NCI-H510A treated with DMSO at 0.1 percent for 48 hours (cell line): ENCODE data around the gene CDK5RAP3.
"Not testable (repeated sequence)": the region's sequence is repeated elsewhere in the genome, so short reads cannot be mapped to it uniquely, and the experiment has no call there.

Source experiments
- DNase-seq: peaks from one replicate; lab custom pipeline; 2025; lab: John Stamatoyannopoulos, UW

The CDK5RAP3 gene

DNA sequence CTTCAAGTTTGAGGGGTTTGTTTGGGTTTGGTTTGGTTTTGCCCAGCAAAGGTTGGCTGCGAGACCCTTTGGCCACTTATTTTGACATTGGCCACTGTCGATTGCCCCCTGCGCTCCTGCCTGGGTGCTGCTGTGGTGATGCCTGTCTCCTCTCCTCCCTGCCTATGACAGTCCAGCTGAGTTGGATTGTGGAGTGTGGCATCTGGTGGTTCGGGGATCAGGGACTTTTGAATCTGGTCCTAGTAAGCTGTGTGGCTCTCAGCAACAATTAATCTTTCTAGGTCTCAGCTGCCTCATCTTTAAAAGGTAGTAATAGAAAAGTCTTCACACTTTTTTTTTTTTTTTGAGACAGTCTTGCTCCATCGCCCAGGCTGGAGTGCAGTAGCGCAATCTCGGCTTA, 27.1 kb downstream of the CDK5RAP3 start:
- DNase-seq = no peak

DNA sequence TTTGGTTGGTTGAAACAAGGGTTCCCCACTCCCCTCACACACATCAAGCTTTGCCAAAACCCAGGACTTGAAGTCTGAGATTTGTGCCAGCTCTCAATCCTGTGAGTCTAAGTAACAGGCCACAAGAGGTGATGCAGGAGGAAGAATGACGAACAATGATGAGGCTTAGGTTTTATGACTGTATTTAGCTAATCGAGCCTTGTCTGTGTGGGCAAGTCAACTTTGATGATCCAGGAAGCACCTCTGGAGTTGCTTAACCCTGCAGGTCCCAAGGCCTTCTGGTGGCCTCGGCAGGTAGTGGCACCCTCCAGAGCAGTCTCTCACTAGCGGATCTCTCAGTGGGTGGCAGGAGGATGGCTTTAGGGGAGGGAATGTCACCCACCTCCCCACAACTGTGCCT, 28.7 kb downstream of the CDK5RAP3 start:
- DNase-seq = no peak

GRCh38 chr17:48001197-48001596, 30.3 kb downstream of the CDK5RAP3 start:
- DNase-seq = no peak

- not testable (repeated sequence) for DNase-seq
Measured at GRCh38 chr17:48001657-48002056, 30.7 kb downstream of the CDK5RAP3 start.

DNA sequence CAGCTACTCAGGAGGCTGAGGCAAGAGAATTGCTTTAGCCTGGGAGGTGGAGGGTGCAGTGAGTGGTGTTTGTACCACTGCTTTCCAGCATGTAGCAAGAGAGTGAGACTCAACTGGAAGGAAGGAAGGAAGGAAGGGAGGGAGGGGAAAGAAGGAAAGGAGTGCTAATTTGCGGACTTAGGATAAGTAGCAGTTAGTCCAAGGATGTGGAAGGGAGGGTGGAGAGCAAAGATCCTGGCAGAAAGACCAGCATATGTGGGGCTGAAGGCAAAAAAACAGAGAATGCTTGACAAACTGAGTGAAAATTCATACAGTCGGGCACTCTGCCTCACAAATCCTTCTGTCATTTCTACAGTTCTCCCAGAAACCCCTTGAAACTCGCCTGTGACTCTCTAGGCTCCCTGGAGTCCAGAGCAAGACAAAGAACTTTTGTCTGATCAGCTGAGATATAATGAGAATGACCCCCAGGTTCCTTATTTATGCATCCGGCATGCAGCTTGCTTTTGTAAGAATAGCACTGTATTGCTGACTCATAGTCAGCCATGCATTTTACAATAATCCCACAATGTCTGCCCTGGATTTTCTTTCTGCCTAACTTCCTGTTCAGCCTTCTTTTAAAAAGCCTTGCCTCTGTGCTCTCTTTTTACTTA, 31.5 kb downstream of the CDK5RAP3 start:
- no peak for DNase-seq

DNA sequence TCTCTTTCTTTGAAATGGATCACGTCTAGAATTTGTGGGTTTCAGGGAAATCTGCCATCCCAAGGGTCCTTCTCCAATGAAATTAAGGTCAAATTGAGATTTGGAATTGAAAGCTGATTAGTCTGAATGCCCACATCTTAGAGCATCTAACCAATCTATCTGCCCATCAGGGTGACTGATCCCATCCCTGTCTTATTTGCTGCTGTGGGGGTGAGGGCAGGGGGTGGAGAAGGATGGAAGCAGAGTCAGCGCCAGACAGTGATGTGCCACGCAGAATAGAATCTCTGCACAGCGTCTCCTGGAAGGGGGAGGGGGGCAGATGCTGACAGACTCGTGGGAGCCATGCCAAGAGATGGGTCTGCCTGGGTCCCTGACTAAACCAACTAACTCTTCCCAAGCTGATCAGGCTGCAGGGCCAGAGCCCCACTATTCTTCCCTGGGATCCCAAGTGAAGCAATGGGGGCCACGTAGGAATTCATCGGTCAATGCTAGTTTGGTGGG, 32.1 kb downstream of the CDK5RAP3 start:
- no peak for DNase-seq

DNA sequence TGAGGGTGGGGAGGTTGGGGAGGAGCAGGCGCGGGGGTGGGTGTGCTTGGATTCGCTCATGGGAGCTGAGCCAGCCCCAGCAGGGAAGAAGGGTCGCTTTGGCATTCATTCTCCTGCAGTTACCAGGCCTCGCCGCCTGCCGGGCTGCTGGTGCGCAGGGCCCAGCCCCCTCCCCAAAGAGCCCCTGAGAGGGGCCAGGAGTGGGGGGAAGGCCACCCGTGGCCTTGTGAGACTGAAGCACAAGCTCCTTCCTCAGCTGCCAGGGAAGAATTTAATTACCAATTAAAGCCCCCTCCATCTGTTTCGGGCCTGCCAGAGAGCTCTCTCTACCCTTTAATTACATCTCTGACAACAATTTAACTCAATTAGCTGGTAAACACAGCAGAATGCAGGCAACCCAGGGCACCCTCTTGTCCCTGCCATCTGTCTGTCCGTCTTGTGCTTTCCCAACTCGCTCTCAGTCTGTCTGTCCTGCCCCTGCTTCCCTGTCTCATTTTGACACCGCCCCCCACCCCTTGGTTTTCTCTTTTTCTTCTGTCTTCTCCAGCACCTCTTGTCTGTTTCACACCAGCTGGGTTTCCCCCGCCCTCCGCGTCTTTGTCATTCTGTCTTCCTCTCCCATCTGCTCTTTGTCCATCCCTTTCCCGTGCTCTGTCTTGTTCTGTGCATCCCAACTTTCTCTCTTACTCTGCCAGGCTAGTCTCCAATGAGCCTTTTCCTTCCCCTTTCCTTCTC, 32.7 kb downstream of the CDK5RAP3 start:
- no peak for DNase-seq

DNA sequence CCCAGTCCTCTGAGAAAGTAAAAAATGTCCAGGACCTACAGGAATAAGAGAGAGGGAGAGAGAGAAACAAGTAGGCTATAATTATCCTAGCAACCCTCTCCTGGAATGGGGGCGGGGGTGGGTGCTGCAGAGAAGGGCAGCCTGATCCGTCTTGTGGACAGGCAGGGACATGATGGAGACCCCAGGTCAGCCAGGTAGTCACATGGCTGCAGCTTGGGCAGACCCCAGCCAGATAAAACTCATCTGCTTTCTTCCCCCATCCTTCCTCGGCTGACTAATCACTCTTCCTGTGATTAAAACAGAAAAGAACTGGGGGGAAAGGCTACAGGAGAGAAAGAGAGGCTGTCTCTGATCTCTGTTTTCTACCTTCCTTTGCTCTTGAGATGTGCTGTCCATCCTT, 34.1 kb downstream of the CDK5RAP3 start:
- DNase-seq = no peak

DNA sequence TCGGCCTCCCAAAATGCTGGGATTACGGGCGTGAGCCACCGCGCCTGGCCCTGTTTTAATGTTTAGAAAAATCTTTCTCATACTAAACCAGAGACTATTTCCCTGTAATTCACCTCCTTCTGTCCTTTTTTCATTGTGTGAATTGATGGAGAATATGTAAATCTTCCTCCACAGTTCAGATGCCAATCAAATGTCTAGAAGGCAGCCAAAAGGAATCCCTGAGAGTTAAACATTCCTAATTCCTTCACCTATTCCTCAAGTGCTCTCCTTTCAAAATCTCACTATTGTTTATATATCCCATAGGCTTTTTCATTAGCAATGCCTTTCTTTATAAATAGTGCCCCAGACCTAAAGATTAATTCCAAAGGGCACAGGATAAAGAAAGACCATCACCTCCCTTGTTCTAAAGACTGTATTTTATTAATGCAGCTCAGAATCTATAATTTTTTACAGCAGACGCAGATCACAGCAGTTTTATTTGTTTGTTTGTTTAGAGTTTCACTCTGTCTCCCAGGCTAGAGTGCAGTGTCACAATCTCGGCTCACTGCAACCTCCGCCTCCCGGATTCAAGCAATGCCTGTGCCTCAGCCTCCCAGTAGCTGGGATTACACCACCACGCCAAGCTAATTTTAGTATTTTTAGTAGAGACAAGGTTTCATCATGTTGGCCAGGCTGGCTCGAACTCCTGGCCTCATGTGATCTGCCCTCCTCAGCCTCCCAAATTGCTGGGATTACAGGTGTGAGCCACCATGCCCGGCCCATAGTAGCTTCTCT, 36.2 kb downstream of the CDK5RAP3 start:
- DNase-seq = no peak

- no peak for DNase-seq
Measured at GRCh38 chr17:48010193-48010592, 39.3 kb downstream of the CDK5RAP3 start.

GRCh38 chr17:48011405-48012150, 40.7 kb downstream of the CDK5RAP3 start:
- DNase-seq = peak; percentile 94

GRCh38 chr17:48012151-48012520, 41.2 kb downstream of the CDK5RAP3 start:
- peak; percentile 92 for DNase-seq

DNA sequence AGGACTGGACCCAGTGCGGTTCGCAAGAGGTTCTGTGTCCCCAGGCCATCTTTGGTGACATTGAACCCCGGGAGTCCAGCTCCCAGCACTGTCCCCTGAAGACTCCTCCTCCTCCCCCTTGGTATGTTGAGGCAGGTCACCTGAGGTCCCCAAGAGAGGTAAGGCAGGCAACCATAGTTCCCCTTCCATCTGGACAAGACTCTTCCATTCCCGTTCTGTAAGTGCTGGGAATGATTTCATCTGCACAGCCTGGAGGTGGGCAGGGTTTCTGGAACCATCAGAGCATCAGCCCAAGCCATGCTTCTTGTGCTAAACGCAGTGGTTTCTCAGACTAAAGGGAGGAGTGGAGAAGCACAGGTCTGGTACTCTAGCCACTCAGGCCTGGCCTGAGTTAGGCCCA, 41.7 kb downstream of the CDK5RAP3 start:
- no peak for DNase-seq

DNA sequence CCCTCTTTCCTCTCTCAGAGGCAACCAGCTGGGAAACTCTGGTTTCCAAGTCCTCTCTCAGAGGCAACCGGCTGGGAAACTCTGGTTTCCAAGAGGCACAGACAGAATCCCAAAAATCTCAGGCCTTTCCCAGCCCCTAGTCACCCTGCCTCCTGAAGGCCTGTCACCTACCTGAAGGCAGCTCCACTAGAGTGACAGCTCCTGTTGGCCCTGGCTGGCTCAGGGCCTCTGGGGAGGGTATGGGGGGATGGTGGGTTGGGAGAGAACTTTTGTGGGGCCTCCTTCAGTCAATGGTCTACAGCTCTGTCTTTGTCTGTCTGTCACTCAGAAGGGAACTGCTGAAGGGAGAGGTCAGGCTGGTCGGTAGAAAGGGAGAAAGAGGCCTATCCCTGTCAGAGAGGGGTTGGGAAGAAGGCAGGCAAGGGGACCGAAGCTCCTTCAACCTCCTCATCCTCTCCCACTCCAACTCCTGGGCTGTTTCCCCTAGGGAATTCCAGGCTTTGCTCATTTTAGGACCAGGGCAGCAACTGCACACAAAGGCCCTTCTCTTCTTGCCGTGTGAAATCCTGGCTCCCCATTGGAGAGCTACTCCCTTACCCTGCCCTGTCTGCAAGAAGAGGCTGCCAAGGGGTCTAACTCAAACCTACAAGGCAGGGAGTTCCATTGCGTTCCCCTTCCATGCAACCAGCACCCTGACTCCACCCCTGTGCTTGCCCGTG, 43.1 kb downstream of the CDK5RAP3 start:
- DNase-seq = no peak

DNA sequence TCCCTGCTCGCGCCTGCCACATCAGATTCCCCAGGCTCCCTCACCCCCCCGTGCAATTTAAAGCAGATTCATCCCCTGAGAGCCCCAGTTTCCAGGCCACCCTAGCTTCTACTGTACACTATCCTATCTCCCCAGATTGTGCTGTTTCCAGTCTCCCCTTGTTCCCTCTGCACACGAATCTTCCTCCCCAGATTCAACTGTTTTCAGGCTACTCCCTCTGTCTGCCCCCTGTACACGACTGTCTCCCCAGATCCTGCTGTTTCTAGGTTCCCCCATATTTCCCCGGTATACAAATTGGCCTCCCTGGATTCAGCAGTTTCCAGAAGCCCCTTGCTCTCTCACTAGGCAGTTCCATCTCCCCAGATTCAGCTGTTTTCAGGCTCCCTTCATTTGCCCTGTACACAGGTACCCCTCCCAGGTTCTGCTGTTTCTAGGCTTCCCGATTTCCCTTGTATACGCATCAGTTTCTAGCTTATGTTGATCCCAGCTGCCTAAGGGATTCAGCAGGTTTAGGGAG, 43.7 kb downstream of the CDK5RAP3 start:
- DNase-seq = no peak

DNA sequence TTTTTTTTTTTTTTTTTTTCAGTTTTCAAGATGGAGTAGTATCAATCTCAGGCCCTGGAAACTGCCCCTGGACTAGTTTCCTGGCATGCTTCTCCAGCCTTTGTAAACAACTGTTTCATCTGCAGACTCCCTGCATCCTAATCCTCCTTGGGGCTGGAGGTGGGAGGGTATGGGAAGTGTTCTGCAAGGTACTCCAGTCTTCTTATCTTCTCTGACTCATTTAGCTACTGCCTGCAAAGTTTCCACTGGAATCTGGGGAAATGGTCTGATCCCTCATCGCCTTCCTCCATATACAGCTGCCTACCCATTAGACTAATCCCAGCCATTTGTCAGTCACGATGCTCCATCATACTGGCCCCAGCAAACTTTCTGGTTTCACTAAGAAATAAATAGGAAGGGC, 45.2 kb downstream of the CDK5RAP3 start:
- DNase-seq = no peak

DNA sequence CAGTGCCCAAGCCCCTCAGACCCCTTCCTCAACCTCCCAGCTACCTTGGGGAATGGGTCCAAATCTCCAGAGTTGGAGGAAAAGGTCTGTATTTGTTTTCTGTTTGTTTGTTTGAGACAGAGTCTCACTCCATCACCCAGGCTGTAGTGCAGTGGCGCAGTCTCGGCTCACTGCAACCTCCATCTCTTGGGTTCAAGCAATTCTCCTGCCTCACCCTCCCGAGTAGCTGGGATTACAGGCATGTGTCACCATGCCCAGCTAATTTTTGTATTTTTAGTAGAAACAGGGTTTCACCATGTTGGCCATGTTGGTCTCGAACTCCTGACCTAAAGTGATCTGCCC, 46.9 kb downstream of the CDK5RAP3 start:
- not testable (repeated sequence) for DNase-seq

DNA sequence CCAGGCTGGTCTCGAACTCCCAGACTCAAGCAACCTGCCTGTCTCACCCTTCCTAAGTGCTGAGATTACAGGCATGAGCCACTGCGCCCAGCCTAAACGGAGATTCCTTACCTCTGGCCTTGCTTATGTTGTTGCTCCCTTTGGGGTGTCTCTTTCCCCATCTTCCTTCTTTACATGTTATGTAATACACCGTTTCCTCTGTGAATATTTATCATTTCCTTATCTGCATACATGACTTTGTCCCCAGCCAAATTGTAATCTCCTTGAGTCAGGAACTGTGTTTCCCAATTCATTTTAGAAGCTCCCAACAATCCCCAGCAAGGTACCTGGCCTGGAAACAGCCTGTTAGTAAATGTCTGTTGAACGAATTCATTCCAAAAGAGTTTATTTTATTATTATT, 51.0 kb downstream of the CDK5RAP3 start:
- no peak for DNase-seq

DNA sequence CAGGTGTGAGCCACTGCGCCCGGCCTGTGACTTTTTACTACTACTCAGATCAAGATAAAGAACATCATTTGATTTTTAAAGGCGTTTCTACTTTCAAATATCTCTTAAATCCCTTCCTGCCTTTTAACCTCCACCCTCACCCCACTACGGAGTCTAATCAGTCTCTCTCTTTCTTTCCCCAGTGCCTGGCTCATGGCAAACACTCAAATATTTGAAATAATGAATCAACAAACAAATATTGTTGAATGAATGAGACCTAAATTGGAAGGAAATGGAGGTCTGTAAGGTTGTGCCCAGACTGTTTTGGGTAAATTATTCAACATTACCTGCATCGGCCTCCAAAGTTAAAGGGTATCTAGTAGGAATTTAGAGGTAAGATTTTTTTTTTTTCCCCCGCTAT, 52.0 kb downstream of the CDK5RAP3 start:
- DNase-seq = no peak

- DNase-seq = peak; percentile 91
Measured at GRCh38 chr17:48023400-48024148, 52.7 kb downstream of the CDK5RAP3 start.
